ENCODE measurements around the gene KXD1.
"Not testable (repeated sequence)": the region's sequence is repeated elsewhere in the genome, so short reads cannot be mapped to it uniquely, and the experiment has no call there.

The KXD1 gene

DNA sequence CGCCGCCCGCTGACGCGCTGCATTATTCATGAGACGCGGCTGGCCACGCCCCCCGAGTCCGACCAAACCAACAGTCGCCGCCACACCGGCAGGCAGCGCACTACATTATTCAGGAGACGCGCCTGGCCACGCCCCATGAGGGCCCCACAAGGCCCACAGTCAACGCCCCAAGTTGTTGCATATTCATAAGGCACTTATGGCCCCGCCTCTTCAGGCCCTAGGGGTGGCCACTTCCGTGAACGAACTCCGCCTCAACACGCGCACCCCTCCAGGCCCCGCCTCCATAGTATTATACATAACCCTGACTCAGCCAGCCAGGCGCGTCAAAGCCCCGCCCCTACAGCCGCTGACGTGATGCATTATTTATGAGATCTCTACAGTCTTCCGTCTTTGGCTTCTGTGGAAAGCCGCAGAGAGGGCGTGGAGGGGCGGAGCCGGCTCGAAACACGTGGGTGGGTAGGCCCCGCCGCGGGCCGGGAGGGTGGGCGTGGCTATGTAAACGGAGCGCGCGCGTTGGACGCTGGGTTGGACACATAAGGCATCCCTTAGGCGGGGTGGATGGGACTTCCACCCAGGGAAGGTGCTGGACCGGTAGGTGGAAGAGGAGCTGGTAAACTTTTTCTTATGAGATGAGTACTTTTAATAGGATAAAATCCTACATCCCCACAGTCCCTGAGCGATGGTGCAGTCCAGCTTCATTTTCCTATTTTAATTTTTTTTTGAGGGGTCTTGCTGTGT lies 35.4 kb upstream of the KXD1 start:
- Histone ChIP-seq H4K20me1 (ENCODE audit: insufficient read depth) (peaks cover 11% of the 10 kb centered on the region; the same call in 1 of the 2 replicates), H3K4me1 (ENCODE audit: low read depth, poor library complexity, severe bottlenecking) (peaks cover 32% of the 10 kb centered on the region), H3K9ac (peak overlapping the region; percentile 90; the same call in 1 of the 2 replicates), H3K36me3 (ENCODE audit: insufficient read depth) (no peaks in the 10 kb centered on the region), H3K27me3 (ENCODE audit: insufficient read depth, low read depth) (no peaks in the 10 kb centered on the region), H2AFZ (ENCODE audit: low read depth) (peak overlapping the region; percentile 65), H3K27ac (peak overlapping the region; percentile 82; the same call in 1 of the 2 replicates), H3K4me2 (peak overlapping the region; percentile 80; the same call in 1 of the 2 replicates), H3K79me2 (ENCODE audit: insufficient read depth, low read depth) (peaks cover 42% of the 10 kb centered on the region), H3K4me3 (IDR thresholded peaks at IDR 0.05; ENCODE audit: insufficient read depth, low read depth, low read length) (peak overlapping the region; percentile 34)
- TF ChIP-seq, protein P1, sequence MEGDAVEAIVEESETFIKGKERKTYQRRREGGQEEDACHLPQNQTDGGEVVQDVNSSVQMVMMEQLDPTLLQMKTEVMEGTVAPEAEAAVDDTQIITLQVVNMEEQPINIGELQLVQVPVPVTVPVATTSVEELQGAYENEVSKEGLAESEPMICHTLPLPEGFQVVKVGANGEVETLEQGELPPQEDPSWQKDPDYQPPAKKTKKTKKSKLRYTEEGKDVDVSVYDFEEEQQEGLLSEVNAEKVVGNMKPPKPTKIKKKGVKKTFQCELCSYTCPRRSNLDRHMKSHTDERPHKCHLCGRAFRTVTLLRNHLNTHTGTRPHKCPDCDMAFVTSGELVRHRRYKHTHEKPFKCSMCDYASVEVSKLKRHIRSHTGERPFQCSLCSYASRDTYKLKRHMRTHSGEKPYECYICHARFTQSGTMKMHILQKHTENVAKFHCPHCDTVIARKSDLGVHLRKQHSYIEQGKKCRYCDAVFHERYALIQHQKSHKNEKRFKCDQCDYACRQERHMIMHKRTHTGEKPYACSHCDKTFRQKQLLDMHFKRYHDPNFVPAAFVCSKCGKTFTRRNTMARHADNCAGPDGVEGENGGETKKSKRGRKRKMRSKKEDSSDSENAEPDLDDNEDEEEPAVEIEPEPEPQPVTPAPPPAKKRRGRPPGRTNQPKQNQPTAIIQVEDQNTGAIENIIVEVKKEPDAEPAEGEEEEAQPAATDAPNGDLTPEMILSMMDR (conservative IDR thresholded peaks at IDR 0.05; ENCODE audit: low read depth, low read length) = no peak

DNA sequence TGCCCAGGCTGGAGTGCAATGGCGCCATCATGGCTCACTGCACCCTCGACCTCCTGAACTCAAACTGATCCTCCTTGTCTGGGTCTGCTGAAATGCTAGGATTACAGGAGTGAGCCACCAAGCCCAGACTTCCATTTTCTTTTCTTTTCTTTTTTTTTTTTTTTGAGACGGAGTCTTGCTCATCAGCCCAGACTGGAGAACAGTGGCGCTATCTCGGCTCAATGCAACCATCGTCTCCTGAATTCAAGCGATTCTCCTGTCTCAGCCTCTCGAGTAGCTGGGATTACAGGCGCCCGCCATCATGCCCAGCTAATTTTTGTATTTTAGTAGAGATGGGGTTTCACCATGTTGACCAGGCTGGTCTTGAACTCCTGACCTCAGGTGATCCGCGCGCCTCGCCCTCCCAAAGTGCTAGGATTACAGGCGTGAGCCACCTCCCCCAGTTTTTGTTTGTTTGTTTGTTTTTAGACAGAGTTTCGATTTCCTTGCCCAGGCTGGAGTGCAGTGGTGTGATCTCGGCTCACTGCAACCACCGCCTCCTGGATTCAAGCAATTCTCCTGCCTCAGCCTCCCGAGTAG lies 34.7 kb upstream of the KXD1 start:
- Histone ChIP-seq H3K4me2 (peak overlapping the region; percentile 80; the same call in 1 of the 2 replicates), H2AFZ (ENCODE audit: low read depth) (peak overlapping the region; percentile 65), H3K4me1 (ENCODE audit: low read depth, poor library complexity, severe bottlenecking) (peaks cover 25% of the 10 kb centered on the region), H3K9ac (0 out of 2 replicates have a peak overlapping the region, but pooled peaks have one; percentile 7), H3K79me2 (ENCODE audit: insufficient read depth, low read depth) (peaks cover 35% of the 10 kb centered on the region)
- H3K4me3 ChIP-seq (IDR thresholded peaks at IDR 0.05; ENCODE audit: insufficient read depth, low read depth, low read length); H3K36me3 ChIP-seq (ENCODE audit: insufficient read depth); H3K27me3 ChIP-seq (ENCODE audit: insufficient read depth, low read depth); H3K27ac ChIP-seq; H4K20me1 ChIP-seq (ENCODE audit: insufficient read depth): not testable (repeated sequence)

DNA sequence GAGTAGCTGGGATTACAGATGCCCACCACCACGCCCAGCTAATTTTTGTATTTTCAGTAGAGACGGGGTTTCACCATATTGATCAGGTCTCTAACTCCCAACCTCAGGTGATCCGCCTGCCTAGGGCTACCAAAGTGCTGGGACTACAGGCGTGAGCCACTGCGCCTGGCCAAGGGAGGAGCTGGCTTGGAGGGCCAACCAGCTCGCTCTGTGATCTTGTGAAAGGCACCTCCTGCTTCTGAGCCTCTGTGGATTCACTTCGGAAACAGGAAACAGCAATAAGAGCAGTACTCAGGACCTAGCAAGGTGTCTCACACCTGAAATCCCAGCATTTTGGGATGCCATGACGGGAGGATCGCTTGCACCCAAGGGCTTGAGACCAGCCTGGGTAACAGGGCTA lies 33.8 kb upstream of the KXD1 start:
- H3K79me2 ChIP-seq (ENCODE audit: insufficient read depth, low read depth) = peaks cover 26% of the 10 kb centered on the region
- H3K27me3 ChIP-seq (ENCODE audit: insufficient read depth, low read depth) = no peaks in the 10 kb centered on the region
- no peak overlapping the region for H3K4me2 ChIP-seq
- H3K4me1 ChIP-seq (ENCODE audit: low read depth, poor library complexity, severe bottlenecking) = peaks cover 16% of the 10 kb centered on the region
- no peak overlapping the region for H3K27ac ChIP-seq
- peaks cover 6% of the 10 kb centered on the region; the same call in 1 of the 2 replicates for H4K20me1 ChIP-seq (ENCODE audit: insufficient read depth)
- no peak overlapping the region for H2AFZ ChIP-seq (ENCODE audit: low read depth)
- no peak overlapping the region for H3K4me3 ChIP-seq (IDR thresholded peaks at IDR 0.05; ENCODE audit: insufficient read depth, low read depth, low read length)
- no peaks in the 10 kb centered on the region for H3K36me3 ChIP-seq (ENCODE audit: insufficient read depth)
- no peak overlapping the region for H3K9ac ChIP-seq
- TF ChIP-seq, protein P1 (conservative IDR thresholded peaks at IDR 0.05; ENCODE audit: low read depth, low read length) = no peak

DNA sequence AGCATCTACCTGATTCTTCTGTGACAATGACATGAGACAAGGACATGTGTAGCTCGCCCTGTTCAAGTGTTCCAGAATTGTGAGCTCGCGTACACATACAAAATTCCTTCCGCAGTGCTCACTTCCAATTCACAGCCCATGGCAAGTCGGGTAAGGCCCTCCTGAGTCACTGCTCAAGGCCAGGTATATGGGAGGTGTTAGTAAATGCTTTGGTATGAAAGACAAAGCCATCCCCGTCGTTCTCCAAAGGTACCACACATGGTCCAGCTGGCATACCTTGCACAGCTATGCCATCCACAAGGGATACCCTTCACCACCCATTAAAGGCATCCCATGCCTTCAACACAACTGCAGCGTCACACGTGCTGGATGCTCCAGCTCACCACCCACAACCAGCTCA lies 31.4 kb upstream of the KXD1 start:
- TF ChIP-seq, protein P1 (conservative IDR thresholded peaks at IDR 0.05; ENCODE audit: low read depth, low read length) = no peak
- H3K4me2 ChIP-seq = no peak overlapping the region

DNA sequence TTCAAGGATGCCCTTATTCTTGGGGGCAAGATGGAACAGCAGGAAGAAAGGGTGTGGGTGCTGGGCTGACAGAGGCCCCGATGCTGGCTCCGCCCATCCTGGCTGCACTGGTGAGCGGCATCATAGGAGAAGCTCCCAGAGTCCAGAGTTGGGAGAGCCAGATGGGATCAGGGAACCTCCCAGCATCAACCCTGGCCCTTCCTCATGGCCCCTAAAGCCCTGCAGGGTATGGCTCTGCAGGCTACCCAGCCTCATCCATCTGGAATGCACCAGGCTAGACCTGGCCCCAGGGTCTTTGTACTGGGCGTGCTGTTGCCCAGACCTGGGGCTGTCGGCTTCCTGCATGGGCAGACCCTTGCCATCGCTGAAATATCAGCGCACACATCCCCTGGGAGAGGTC lies 27.9 kb upstream of the KXD1 start:
- Histone ChIP-seq H2AFZ (ENCODE audit: low read depth) (no peak overlapping the region), H3K4me2 (no peak overlapping the region), H3K79me2 (ENCODE audit: insufficient read depth, low read depth) (no peaks in the 10 kb centered on the region), H3K27me3 (ENCODE audit: insufficient read depth, low read depth) (no peaks in the 10 kb centered on the region), H3K36me3 (ENCODE audit: insufficient read depth) (no peaks in the 10 kb centered on the region), H3K4me1 (ENCODE audit: low read depth, poor library complexity, severe bottlenecking) (no peaks in the 10 kb centered on the region), H3K27ac (no peak overlapping the region), H4K20me1 (ENCODE audit: insufficient read depth) (no peaks in the 10 kb centered on the region), H3K9ac (no peak overlapping the region), H3K4me3 (IDR thresholded peaks at IDR 0.05; ENCODE audit: insufficient read depth, low read depth, low read length) (no peak overlapping the region)
- TF ChIP-seq, protein P1 (conservative IDR thresholded peaks at IDR 0.05; ENCODE audit: low read depth, low read length) = no peak

More for the DNA sequence above, 31.4 kb upstream of the KXD1 start:
- H3K27ac ChIP-seq = no peak overlapping the region
- H3K4me1 ChIP-seq (ENCODE audit: low read depth, poor library complexity, severe bottlenecking) = peaks cover 5% of the 10 kb centered on the region
- H3K9ac ChIP-seq = no peak overlapping the region
- H3K36me3 ChIP-seq (ENCODE audit: insufficient read depth) = no peaks in the 10 kb centered on the region
- peaks cover 4% of the 10 kb centered on the region for H3K79me2 ChIP-seq (ENCODE audit: insufficient read depth, low read depth)
- no peaks in the 10 kb centered on the region for H3K27me3 ChIP-seq (ENCODE audit: insufficient read depth, low read depth)
- H4K20me1 ChIP-seq (ENCODE audit: insufficient read depth) = no peaks in the 10 kb centered on the region
- H3K4me3 ChIP-seq (IDR thresholded peaks at IDR 0.05; ENCODE audit: insufficient read depth, low read depth, low read length) = no peak overlapping the region
- H2AFZ ChIP-seq (ENCODE audit: low read depth) = no peak overlapping the region

All from KMS-11 (cell line).